Prostate gland (tissue), 2 donors: ENCODE data around the gene CORO2B. TPM values are rescaled to one million over a fixed set of nuclear protein-coding genes. Genes with fewer than 3 reads are reported as not detected.

ENCODE experiments used
- DNase-seq: peaks from one replicate; pipeline ENCODE4 v3.0.0-alpha.2; 2019; ENCODE audit warnings: low spot score
- H3K27ac ChIP-seq, 2 donors: fragments of 200-600 bp; sonication (generic); 2 replicates each; pipeline ENCODE4 v1.5.1; 2017 to 2019
- H3K27me3 ChIP-seq: fragments of 200-600 bp; sonication (generic); replicated peaks from 2 replicates; pipeline ENCODE4 v1.5.1; 2019; ENCODE audit not compliant: insufficient read depth
- H3K36me3 ChIP-seq, 2 donors: fragments of 200-600 bp; sonication (generic); 1 replicate in 1 of 2; 2 replicates in 1 of 2; pipeline versions ENCODE4 v1.5.1 to v1.8.1; 2017 to 2019
- H3K4me1 ChIP-seq: fragments of 200-600 bp; sonication (generic); replicated peaks from 2 replicates; pipeline ENCODE4 v1.5.1; 2019
- H3K4me3 ChIP-seq, 2 donors: fragments of 200-600 bp; sonication (generic); 2 replicates each; pipeline ENCODE4 v1.5.1; 2017 to 2019
- H3K9me3 ChIP-seq: fragments of 200-600 bp; sonication (generic); 2 replicates; pipeline ENCODE4 v1.5.1; 2017
- CTCF ChIP-seq, 4 experiments: fragments of 200-600 bp in 2 of 4; fragments of 450-650 bp in 2 of 4; sonication (generic) in 2 of 4; IDR thresholded peaks; 1 replicate in 3 of 4; 2 replicates in 1 of 4; pipeline ENCODE4 v1.5.1; 2016 to 2019; ENCODE audit warnings: antibody characterized with exemption in 4 of 4, mild to moderate bottlenecking in 2 of 4, moderate library complexity in 2 of 4
- POLR2A ChIP-seq: fragments of 450-650 bp; IDR thresholded peaks from one replicate; pipeline ENCODE4 v1.6.1; 2016; ENCODE audit warnings: antibody characterized with exemption, mild to moderate bottlenecking
- POLR2AphosphoS5 ChIP-seq: sonication (generic); formaldehyde crosslinking; IDR thresholded peaks from one replicate; pipeline ENCODE4 v1.6.1; 2017; ENCODE audit warnings: antibody characterized with exemption
- WGBS: methylation state at CpG from one replicate; pipeline ENCODE4 v1.1.5; 2018; 5-methylcytosine and 5-hydroxymethylcytosine counted together
- intact Hi-C: fragments of 100-400 bp; cut with DNase I; formaldehyde crosslinking; loops from one replicate; pipeline ENCODE4 v1.14.2; 2022
- total RNA-seq, 2 donors: library from RNA; depleted of rRNA; stranded (reverse); fragments of >200 nt; gene quantifications; one replicate each; pipeline ENCODE4 v1.1.0, GENCODE V29; 2016

Gene CORO2B
- total RNA-seq, 2 donors from 2014 or later = 0.50 to 1.4 TPM

GRCh38 chr15:68651916-68652525 is 73.2 kb downstream of the CORO2B start:
- Histone ChIP-seq H3K27me3 (no peaks in the 10 kb centered on the region), H3K36me3 (no peaks in the 10 kb centered on the region), H3K4me3 (no peak overlapping the region), H3K4me1 (no peaks in the 10 kb centered on the region), H3K27ac (no peak overlapping the region), H3K9me3 (no peaks in the 10 kb centered on the region)
- intact Hi-C loops = no loop called here
- WGBS = 61% methylated on average over 9 of the region's 9 CpGs
- TF ChIP-seq POLR2A (no peak), CTCF (IDR thresholded peaks at IDR 0.05) (no peak), POLR2AphosphoS5 (no peak)
- no peak for DNase-seq

GRCh38 chr15:68653031-68653635 is 74.3 kb downstream of the CORO2B start:
- H3K36me3 ChIP-seq = no peaks in the 10 kb centered on the region
- no peaks in the 10 kb centered on the region for H3K4me1 ChIP-seq
- H3K4me3 ChIP-seq = no peak overlapping the region
- no peak overlapping the region for H3K27ac ChIP-seq
- H3K9me3 ChIP-seq = no peaks in the 10 kb centered on the region
- DNase-seq = no peak
- intact Hi-C loops = no loop called here
- WGBS = 90% methylated on average over 6 of the region's 6 CpGs
- H3K27me3 ChIP-seq = no peaks in the 10 kb centered on the region
- TF ChIP-seq POLR2AphosphoS5 (no peak), POLR2A (no peak), CTCF (IDR thresholded peaks at IDR 0.05) (no peak)

- H3K27ac ChIP-seq = no peak overlapping the region
These were observed 75.0 kb downstream of the CORO2B start for GRCh38 chr15:68653801-68654200.

GRCh38 chr15:68654786-68655560 is 76.2 kb downstream of the CORO2B start:
- WGBS = 90% methylated on average over 8 of the region's 8 CpGs
- intact Hi-C loops = no loop called here
- Histone ChIP-seq H3K4me3 (no peak overlapping the region), H3K9me3 (no peaks in the 10 kb centered on the region), H3K27ac (no peak overlapping the region), H3K36me3 (no peaks in the 10 kb centered on the region), H3K4me1 (no peaks in the 10 kb centered on the region), H3K27me3 (no peaks in the 10 kb centered on the region)
- DNase-seq = no peak
- TF ChIP-seq POLR2AphosphoS5 = no peak
- no peak for TF ChIP-seq POLR2A
- no peak for TF ChIP-seq CTCF (IDR thresholded peaks at IDR 0.05)

More at GRCh38 chr15:68653801-68654200, 75.0 kb downstream of the CORO2B start:
- TF ChIP-seq POLR2A (no peak), POLR2AphosphoS5 (no peak), CTCF (IDR thresholded peaks at IDR 0.05) (no peak)
- no peak overlapping the region for H3K4me3 ChIP-seq
- no peaks in the 10 kb centered on the region for H3K4me1 ChIP-seq
- DNase-seq = no peak
- H3K27me3 ChIP-seq = no peaks in the 10 kb centered on the region
- 72% methylated on average over 6 of the region's 6 CpGs for WGBS
- intact Hi-C loops = no loop called here
- H3K36me3 ChIP-seq = no peaks in the 10 kb centered on the region
- no peaks in the 10 kb centered on the region for H3K9me3 ChIP-seq
